ENCODE data around the gene PLGRKT.
"Not testable (repeated sequence)": the region's sequence is repeated elsewhere in the genome, so short reads cannot be mapped to it uniquely, and the experiment has no call there.

PLGRKT gene

DNA sequence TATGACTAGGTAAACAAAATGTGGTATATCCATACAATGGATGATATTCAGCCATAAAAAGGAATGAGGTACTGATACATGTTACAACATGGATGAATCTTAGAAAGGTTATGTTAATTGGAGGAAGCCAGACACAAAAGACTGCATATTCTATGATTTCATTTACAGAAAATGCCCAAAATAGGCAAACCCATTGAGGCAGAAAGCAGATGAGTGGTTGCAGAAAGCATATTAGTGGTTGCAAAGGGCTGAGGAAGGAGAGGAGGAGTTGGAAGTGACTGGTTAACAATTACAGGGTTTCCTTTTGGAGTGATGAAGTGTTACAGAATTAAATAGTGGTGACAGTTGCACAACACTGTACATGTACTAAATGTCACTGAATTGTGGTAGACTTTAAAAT lies 17.7 kb downstream of the PLGRKT start:
- Histone ChIP-seq H3K27me3 (ENCODE audit: control insufficient read depth in 2 of 2, insufficient read depth in 2 of 2, low read length in 2 of 2) (no peaks in the 10 kb centered on the region), H3K4me1 (ENCODE audit: control insufficient read depth in 2 of 2, insufficient read depth in 2 of 2, low read length in 2 of 2) (no peaks in the 10 kb centered on the region), H3K9me3 (ENCODE audit: control insufficient read depth in 2 of 2, low read length in 2 of 2) (no peaks in the 10 kb centered on the region), H3K9ac (ENCODE audit: low read depth in 1 of 2, low read length in 2 of 2) (no peak overlapping the region), H3K4me3 (ENCODE audit: low read length in 2 of 2) (no peak overlapping the region), H3K36me3 (ENCODE audit: control insufficient read depth in 2 of 2, insufficient read depth in 2 of 2, low read length in 2 of 2) (peaks cover 9 to 12% of the 10 kb centered on the region in 2 donors), H3K27ac (ENCODE audit: low read depth in 2 of 2, low read length in 2 of 2) (no peak overlapping the region)

DNA sequence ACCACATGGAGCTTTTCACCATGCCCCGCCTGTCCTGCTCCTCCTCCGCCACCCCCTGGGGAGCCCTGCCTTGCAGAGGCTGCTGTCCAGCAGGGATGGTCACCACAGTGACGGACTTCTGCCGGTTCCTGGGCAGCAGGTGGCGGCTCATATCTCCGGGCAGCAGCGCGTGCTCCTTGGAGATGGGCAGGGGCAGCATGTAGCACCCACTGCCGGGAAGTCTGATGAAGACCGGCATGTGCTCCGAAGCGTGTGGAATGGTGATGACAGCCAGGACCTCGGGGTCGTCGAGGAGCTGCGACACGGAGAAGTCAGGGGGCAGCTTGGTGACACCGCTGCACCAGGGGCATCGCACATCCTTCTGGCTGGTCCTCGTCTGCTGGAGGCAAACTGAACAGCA lies 19.2 kb downstream of the PLGRKT start:
- Histone ChIP-seq H3K27ac (ENCODE audit: low read depth in 2 of 2, low read length in 2 of 2) (no peak overlapping the region), H3K9ac (ENCODE audit: low read depth in 1 of 2, low read length in 2 of 2) (no peak overlapping the region), H3K4me3 (ENCODE audit: low read length in 2 of 2) (no peak overlapping the region), H3K9me3 (ENCODE audit: control insufficient read depth in 2 of 2, low read length in 2 of 2) (no peaks in the 10 kb centered on the region), H3K4me1 (ENCODE audit: control insufficient read depth in 2 of 2, insufficient read depth in 2 of 2, low read length in 2 of 2) (no peaks in the 10 kb centered on the region), H3K36me3 (ENCODE audit: control insufficient read depth in 2 of 2, insufficient read depth in 2 of 2, low read length in 2 of 2) (peaks cover 9 to 12% of the 10 kb centered on the region in 2 donors), H3K27me3 (ENCODE audit: control insufficient read depth in 2 of 2, insufficient read depth in 2 of 2, low read length in 2 of 2) (no peaks in the 10 kb centered on the region)

DNA sequence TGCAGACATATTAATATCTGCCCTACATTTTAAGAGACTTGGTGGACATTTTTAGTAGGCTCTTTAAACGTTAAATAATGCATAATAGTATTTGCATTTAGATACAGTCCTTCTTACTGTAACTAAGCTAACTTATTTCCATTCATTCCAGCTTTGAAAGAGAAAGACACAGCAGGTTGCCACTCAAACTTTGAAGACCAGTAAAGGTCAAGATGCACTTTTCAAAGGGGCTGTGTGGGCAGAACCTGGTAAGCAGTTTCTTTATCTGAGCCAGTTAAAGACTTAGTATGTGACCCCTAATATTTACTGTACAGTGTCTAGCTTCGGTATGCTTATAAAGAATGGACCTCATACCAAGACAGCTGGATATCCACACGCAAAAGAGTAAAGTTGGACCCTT lies 20.8 kb downstream of the PLGRKT start:
- H3K9ac ChIP-seq (ENCODE audit: low read depth in 1 of 2, low read length in 2 of 2): no peak overlapping the region
- H3K9me3 ChIP-seq (ENCODE audit: control insufficient read depth in 2 of 2, low read length in 2 of 2): no peaks in the 10 kb centered on the region
- no peaks in the 10 kb centered on the region for H3K4me1 ChIP-seq (ENCODE audit: control insufficient read depth in 2 of 2, insufficient read depth in 2 of 2, low read length in 2 of 2)
- H3K4me3 ChIP-seq (ENCODE audit: low read length in 2 of 2): no peak overlapping the region
- peaks cover 9 to 12% of the 10 kb centered on the region in 2 donors for H3K36me3 ChIP-seq (ENCODE audit: control insufficient read depth in 2 of 2, insufficient read depth in 2 of 2, low read length in 2 of 2)
- H3K27me3 ChIP-seq (ENCODE audit: control insufficient read depth in 2 of 2, insufficient read depth in 2 of 2, low read length in 2 of 2): no peaks in the 10 kb centered on the region
- H3K27ac ChIP-seq (ENCODE audit: low read depth in 2 of 2, low read length in 2 of 2): no peak overlapping the region

DNA sequence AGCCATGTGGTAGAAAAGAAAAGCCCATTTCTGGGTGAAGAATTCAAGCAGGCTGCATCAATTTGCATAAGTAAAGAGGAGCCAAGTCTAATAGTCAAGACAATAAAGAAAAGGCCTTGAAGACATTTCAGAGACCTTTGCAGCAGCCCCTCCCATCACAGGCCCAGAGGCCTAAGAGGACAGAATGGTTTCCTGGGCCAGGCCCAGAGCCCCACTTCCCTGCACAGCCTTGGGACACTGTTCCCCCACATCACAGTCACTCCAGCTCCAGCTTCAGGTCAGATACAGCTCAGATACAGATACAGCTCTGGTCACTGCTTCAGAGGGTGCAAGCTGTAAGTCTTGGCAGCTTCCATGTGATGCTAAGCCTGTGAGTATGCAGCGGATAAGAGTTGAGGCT lies 29.1 kb downstream of the PLGRKT start:
- peaks cover 0 to 3% of the 10 kb centered on the region in 2 donors for H3K36me3 ChIP-seq (ENCODE audit: control insufficient read depth in 2 of 2, insufficient read depth in 2 of 2, low read length in 2 of 2)
- H3K9ac ChIP-seq (ENCODE audit: low read depth in 1 of 2, low read length in 2 of 2): no peak overlapping the region
- no peak overlapping the region for H3K4me3 ChIP-seq (ENCODE audit: low read length in 2 of 2)
- H3K27ac ChIP-seq (ENCODE audit: low read depth in 2 of 2, low read length in 2 of 2): no peak overlapping the region
- no peaks in the 10 kb centered on the region for H3K4me1 ChIP-seq (ENCODE audit: control insufficient read depth in 2 of 2, insufficient read depth in 2 of 2, low read length in 2 of 2)
- peaks cover 2 to 3% of the 10 kb centered on the region in 2 donors for H3K9me3 ChIP-seq (ENCODE audit: control insufficient read depth in 2 of 2, low read length in 2 of 2)
- no peaks in the 10 kb centered on the region for H3K27me3 ChIP-seq (ENCODE audit: control insufficient read depth in 2 of 2, insufficient read depth in 2 of 2, low read length in 2 of 2)

DNA sequence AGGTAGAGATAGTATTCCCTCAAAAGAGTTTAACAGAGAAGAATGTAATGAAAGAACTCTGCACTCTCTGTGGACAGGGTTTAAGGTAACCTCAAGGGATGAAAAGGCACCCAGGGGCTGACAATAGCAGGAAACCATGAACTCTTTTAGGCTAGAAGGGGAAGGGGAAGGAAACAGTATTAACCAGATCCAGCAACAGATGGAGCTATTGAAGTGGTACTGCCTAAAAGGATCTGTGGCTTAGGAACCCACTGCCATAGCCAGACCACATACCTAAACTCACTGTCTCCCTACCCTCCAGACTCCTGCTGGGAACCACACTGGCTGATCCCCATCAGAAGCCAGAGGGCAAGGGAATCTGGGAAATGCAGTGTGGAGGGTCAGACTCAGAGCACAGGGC lies 35.5 kb downstream of the PLGRKT start:
- Histone ChIP-seq H3K4me1 (ENCODE audit: control insufficient read depth in 2 of 2, insufficient read depth in 2 of 2, low read length in 2 of 2) (no peaks in the 10 kb centered on the region), H3K9me3 (ENCODE audit: control insufficient read depth in 2 of 2, low read length in 2 of 2) (no peaks in the 10 kb centered on the region), H3K36me3 (ENCODE audit: control insufficient read depth in 2 of 2, insufficient read depth in 2 of 2, low read length in 2 of 2) (peaks cover 0 to 3% of the 10 kb centered on the region in 2 donors), H3K4me3 (ENCODE audit: low read length in 2 of 2) (no peak overlapping the region), H3K27me3 (ENCODE audit: control insufficient read depth in 2 of 2, insufficient read depth in 2 of 2, low read length in 2 of 2) (no peaks in the 10 kb centered on the region), H3K9ac (ENCODE audit: low read depth in 1 of 2, low read length in 2 of 2) (no peak overlapping the region), H3K27ac (ENCODE audit: low read depth in 2 of 2, low read length in 2 of 2) (no peak overlapping the region)

DNA sequence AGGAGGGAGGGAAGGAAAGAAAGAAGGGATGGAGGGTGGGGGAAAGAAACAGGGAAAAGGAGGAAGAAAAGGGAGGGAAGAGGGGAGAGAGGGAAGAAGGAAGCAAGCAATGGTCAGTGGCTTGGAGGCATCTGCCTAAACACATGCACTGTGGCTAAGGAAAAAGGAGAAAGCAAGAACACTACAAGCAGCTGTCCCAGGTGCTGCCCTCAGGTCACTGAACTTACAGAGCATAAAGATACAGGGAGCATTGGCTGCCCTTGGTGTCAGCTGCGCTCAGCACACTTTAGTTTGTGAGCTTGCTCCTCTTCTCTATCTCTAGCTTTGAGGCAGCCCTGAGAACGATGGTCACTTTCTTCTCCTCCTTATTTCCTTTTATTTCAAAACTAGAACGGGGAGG lies 40.2 kb downstream of the PLGRKT start:
- not testable (repeated sequence) for H3K9me3 ChIP-seq (ENCODE audit: control insufficient read depth in 2 of 2, low read length in 2 of 2); H3K4me1 ChIP-seq (ENCODE audit: control insufficient read depth in 2 of 2, insufficient read depth in 2 of 2, low read length in 2 of 2); H3K4me3 ChIP-seq (ENCODE audit: low read length in 2 of 2); H3K27me3 ChIP-seq (ENCODE audit: control insufficient read depth in 2 of 2, insufficient read depth in 2 of 2, low read length in 2 of 2); H3K27ac ChIP-seq (ENCODE audit: low read depth in 2 of 2, low read length in 2 of 2); H3K36me3 ChIP-seq (ENCODE audit: control insufficient read depth in 2 of 2, insufficient read depth in 2 of 2, low read length in 2 of 2); H3K9ac ChIP-seq (ENCODE audit: low read depth in 1 of 2, low read length in 2 of 2)

DNA sequence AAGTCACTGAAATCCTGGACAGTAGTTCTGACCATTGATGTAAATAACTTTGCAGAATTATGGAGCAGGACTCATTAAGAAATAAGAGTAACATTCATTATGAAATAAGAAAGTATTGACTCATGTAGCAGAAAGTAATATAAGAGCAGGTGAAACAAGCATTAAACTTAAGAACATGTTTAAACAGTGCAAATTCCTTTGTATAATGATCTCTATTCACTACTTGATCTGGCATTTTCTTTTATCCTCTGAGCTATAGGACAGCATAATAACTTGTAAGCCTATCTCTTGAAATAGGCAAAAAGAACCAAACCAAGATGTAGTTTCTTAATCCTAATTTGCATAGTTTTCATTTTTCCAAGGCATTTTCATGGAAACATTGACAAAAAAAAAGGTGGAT lies 42.3 kb downstream of the PLGRKT start:
- Histone ChIP-seq H3K27ac (ENCODE audit: low read depth in 2 of 2, low read length in 2 of 2) (no peak overlapping the region), H3K4me3 (ENCODE audit: low read length in 2 of 2) (no peak overlapping the region), H3K36me3 (ENCODE audit: control insufficient read depth in 2 of 2, insufficient read depth in 2 of 2, low read length in 2 of 2) (no peaks in the 10 kb centered on the region), H3K9ac (ENCODE audit: low read depth in 1 of 2, low read length in 2 of 2) (no peak overlapping the region), H3K4me1 (ENCODE audit: control insufficient read depth in 2 of 2, insufficient read depth in 2 of 2, low read length in 2 of 2) (no peaks in the 10 kb centered on the region), H3K27me3 (ENCODE audit: control insufficient read depth in 2 of 2, insufficient read depth in 2 of 2, low read length in 2 of 2) (no peaks in the 10 kb centered on the region), H3K9me3 (ENCODE audit: control insufficient read depth in 2 of 2, low read length in 2 of 2) (no peaks in the 10 kb centered on the region)

DNA sequence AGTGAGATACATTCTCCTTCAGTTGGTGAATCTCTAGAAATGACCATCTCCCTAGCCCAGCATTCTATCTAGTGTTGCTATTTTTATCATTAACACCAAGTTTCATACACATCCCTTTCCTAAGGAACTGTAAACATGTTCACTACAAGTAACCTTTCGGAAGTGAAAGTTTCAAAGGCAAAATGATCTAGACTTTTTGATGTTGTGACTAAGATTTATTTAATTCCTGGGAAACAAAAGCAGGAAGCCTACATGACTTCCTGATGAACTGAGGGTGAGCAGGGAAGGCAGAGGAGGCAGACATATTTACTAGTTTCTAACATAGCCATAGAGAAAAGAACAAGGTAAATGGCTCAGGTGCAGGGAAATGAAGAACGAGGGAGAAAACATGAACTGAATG lies 43.7 kb downstream of the PLGRKT start:
- H3K36me3 ChIP-seq (ENCODE audit: control insufficient read depth in 2 of 2, insufficient read depth in 2 of 2, low read length in 2 of 2); H3K27ac ChIP-seq (ENCODE audit: low read depth in 2 of 2, low read length in 2 of 2); H3K9ac ChIP-seq (ENCODE audit: low read depth in 1 of 2, low read length in 2 of 2); H3K4me3 ChIP-seq (ENCODE audit: low read length in 2 of 2); H3K9me3 ChIP-seq (ENCODE audit: control insufficient read depth in 2 of 2, low read length in 2 of 2); H3K27me3 ChIP-seq (ENCODE audit: control insufficient read depth in 2 of 2, insufficient read depth in 2 of 2, low read length in 2 of 2); H3K4me1 ChIP-seq (ENCODE audit: control insufficient read depth in 2 of 2, insufficient read depth in 2 of 2, low read length in 2 of 2): not testable (repeated sequence)

DNA sequence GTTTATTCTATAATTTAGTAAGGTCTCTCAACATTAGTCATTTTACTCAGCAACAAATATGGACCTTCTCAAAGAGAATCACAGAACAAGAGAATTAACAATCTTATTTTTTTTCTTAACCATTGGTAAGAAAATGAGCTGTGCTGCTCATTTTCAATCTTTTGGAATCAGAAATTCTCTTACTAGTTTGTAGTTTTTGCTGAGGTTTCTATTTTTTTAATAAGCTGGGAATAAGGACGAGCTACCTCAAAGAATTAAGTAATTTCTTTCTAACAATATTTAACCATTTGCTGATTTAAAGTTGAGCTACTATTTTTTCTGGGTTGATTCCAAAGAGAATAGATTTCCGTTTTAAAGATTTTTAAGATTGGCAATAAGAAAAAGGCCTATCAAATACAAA lies 44.2 kb downstream of the PLGRKT start:
- Histone ChIP-seq H3K4me3 (ENCODE audit: low read length in 2 of 2) (no peak overlapping the region), H3K27me3 (ENCODE audit: control insufficient read depth in 2 of 2, insufficient read depth in 2 of 2, low read length in 2 of 2) (no peaks in the 10 kb centered on the region), H3K27ac (ENCODE audit: low read depth in 2 of 2, low read length in 2 of 2) (no peak overlapping the region), H3K36me3 (ENCODE audit: control insufficient read depth in 2 of 2, insufficient read depth in 2 of 2, low read length in 2 of 2) (no peaks in the 10 kb centered on the region), H3K9me3 (ENCODE audit: control insufficient read depth in 2 of 2, low read length in 2 of 2) (no peaks in the 10 kb centered on the region), H3K4me1 (ENCODE audit: control insufficient read depth in 2 of 2, insufficient read depth in 2 of 2, low read length in 2 of 2) (no peaks in the 10 kb centered on the region), H3K9ac (ENCODE audit: low read depth in 1 of 2, low read length in 2 of 2) (no peak overlapping the region)

DNA sequence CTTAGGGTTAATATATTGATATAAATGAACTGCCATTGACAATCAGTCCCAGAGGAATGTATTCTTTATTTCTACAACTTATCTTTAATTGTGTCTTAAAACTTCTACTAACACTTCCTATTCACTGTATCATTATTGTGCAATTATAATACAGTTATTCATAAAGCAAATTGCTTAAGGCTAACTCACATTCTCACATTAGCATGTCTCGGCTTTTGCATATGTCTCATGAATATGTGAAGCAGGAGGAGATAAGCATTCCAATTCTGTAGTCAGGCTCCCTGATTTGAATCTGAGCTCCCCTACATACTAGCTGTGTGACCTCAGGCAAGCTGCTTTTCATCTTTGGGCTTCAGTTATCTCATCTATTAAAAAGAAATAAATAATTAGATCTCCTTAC lies 45.4 kb downstream of the PLGRKT start:
- no peak overlapping the region for H3K9ac ChIP-seq (ENCODE audit: low read depth in 1 of 2, low read length in 2 of 2)
- no peak overlapping the region for H3K4me3 ChIP-seq (ENCODE audit: low read length in 2 of 2)
- H3K36me3 ChIP-seq (ENCODE audit: control insufficient read depth in 2 of 2, insufficient read depth in 2 of 2, low read length in 2 of 2): no peaks in the 10 kb centered on the region
- H3K9me3 ChIP-seq (ENCODE audit: control insufficient read depth in 2 of 2, low read length in 2 of 2): no peaks in the 10 kb centered on the region
- no peaks in the 10 kb centered on the region for H3K4me1 ChIP-seq (ENCODE audit: control insufficient read depth in 2 of 2, insufficient read depth in 2 of 2, low read length in 2 of 2)
- no peaks in the 10 kb centered on the region for H3K27me3 ChIP-seq (ENCODE audit: control insufficient read depth in 2 of 2, insufficient read depth in 2 of 2, low read length in 2 of 2)
- H3K27ac ChIP-seq (ENCODE audit: low read depth in 2 of 2, low read length in 2 of 2): no peak overlapping the region

DNA sequence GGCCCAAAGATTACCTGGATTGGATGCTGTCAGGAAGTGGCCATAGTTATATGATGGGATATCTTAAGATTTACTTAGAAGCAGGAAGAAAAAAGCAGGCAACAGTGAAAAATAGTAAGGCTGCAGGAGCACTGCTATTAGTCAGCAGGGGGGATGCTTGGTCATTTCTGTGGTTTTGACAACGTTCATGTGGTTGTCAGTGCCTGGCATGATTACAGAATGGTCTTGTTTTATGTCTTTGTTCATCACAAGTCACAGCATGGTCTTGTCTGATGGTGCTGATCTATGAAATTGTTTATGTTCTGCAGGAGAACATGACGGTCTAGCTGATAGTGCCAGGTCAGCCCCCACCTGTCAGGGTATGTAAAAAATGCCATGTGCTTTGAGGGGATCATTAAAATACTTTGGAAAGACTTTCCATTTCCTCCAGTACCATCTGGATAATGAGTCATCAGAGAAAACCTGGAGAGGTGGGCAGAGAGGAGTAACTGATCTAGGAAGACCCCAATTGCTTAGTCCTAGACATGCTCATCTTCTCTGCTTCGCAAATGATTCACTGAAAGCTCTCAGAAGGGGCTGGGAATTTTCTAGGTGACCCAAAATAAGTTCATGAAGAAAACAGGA lies 48.5 kb downstream of the PLGRKT start:
- Histone ChIP-seq H3K4me1 (ENCODE audit: control insufficient read depth in 2 of 2, insufficient read depth in 2 of 2, low read length in 2 of 2) (no peaks in the 10 kb centered on the region), H3K9ac (ENCODE audit: low read depth in 1 of 2, low read length in 2 of 2) (no peak overlapping the region), H3K27ac (ENCODE audit: low read depth in 2 of 2, low read length in 2 of 2) (no peak overlapping the region), H3K9me3 (ENCODE audit: control insufficient read depth in 2 of 2, low read length in 2 of 2) (no peaks in the 10 kb centered on the region), H3K4me3 (ENCODE audit: low read length in 2 of 2) (no peak overlapping the region), H3K36me3 (ENCODE audit: control insufficient read depth in 2 of 2, insufficient read depth in 2 of 2, low read length in 2 of 2) (no peaks in the 10 kb centered on the region), H3K27me3 (ENCODE audit: control insufficient read depth in 2 of 2, insufficient read depth in 2 of 2, low read length in 2 of 2) (no peaks in the 10 kb centered on the region)
